AG04449 (cell line): Measurements from ENCODE around the gene CSTPP1.
"Not testable (repeated sequence)": the region's sequence is repeated elsewhere in the genome, so short reads cannot be mapped to it uniquely, and the experiment has no call there.

Experiments
- CTCF ChIA-PET: fragments of 350-600 bp; formaldehyde crosslinking; extraction: SDS; loops from one replicate; lab custom pipeline; 2021; ENCODE audit warnings: antibody characterized with exemption; lab: Yijun Ruan, JAX
- POLR2A ChIA-PET: fragments of 400-600, 350-600 bp; formaldehyde crosslinking; extraction: SDS; loops from one replicate; lab custom pipeline; 2020; ENCODE audit warnings: antibody characterized with exemption, inconsistent platforms; lab: Yijun Ruan, JAX
- DNase-seq: peaks from one replicate; pipeline ENCODE4 v3.0.0-alpha.2; 2010; ENCODE audit warnings: low read depth, low spot score
- H3K4me3 ChIP-seq: 2 replicates; pipeline ENCODE4 v1.5.1; 2011; ENCODE audit warnings: low read depth, mild to moderate bottlenecking, control low read depth, low read length
- CTCF ChIP-seq: IDR thresholded peaks from one replicate; pipeline ENCODE4 v1.5.1; 2011; ENCODE audit warnings: mild to moderate bottlenecking, moderate library complexity, low read length, control low read depth, inconsistent platforms; ENCODE audit not compliant: insufficient read depth; ENCODE audit errors: missing control alignments

Gene CSTPP1

GRCh38 chr11:46984548-46984947 is 48.0 kb downstream of the CSTPP1 start:
- ChIA-PET CTCF (interaction anchor here (0.8 kb wide), 1 partner anchor 16 kb away, joined by 5 read pairs; no protein-coding TSS in a partner anchor), POLR2A (no interaction called here)
- DNase-seq: no peak
- TF ChIP-seq CTCF: no peak
- no peak overlapping the region for H3K4me3 ChIP-seq

- H3K4me3 ChIP-seq: no peak overlapping the region
- POLR2A ChIA-PET: no interaction called here
- CTCF ChIA-PET: no interaction called here
These were observed 48.4 kb downstream of the CSTPP1 start for GRCh38 chr11:46984987-46985386.

GRCh38 chr11:46987183-46987582 is 50.6 kb downstream of the CSTPP1 start:
- DNase-seq: no peak
- no peak for TF ChIP-seq CTCF
- H3K4me3 ChIP-seq: no peak overlapping the region
- ChIA-PET POLR2A (no interaction called here), CTCF (interaction anchor here (1.0 to 1.2 kb wide), 2 partner anchors 13 to 174 kb away, joined by 3 read pairs; no protein-coding TSS in a partner anchor)

More at GRCh38 chr11:46984987-46985386, 48.4 kb downstream of the CSTPP1 start:
- no peak for DNase-seq
- no peak for TF ChIP-seq CTCF

DNA sequence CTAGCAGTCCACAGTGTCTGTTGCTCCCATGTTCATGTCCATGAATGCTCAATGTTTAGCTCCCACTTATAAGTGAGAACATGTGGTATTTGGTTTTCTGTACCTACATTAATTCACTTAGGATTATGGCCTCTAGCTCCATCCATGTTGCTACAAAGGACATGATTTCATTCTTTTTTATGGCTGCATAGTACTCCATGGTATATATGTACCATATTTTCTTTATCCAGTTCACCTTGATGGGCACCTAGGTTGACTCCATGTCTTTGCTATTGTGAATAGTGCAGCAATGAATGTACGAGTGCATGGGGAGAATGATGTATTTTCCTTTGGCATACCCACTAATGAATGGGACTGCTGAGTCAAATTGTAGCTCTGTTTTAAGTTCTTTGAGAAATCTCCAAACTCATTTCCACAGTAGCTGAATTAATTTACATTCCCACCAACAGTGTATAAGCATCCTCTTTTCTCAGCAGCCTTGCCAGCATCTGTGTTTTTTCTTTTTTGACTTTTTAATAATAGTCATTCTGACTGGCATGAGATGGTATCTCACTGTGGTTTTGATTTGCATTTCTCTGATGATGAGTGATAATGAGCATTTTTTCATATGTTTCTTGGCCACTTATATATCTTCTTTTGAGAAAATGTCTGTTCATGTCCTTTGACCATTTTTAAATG is 53.4 kb downstream of the CSTPP1 start:
- POLR2A ChIA-PET, H3K4me3 ChIP-seq, DNase-seq: not testable (repeated sequence)
- CTCF ChIA-PET: interaction anchor here (1.2 to 1.4 kb wide), 2 partner anchors 10 to 16 kb away, joined by 3 to 4 read pairs; no protein-coding TSS in a partner anchor

GRCh38 chr11:46991391-46991790 is 54.8 kb downstream of the CSTPP1 start:
- no peak for TF ChIP-seq CTCF
- no peak for DNase-seq
- no peak overlapping the region for H3K4me3 ChIP-seq
- POLR2A ChIA-PET: no interaction called here
- CTCF ChIA-PET: no interaction called here

- POLR2A ChIA-PET, CTCF ChIA-PET, DNase-seq, H3K4me3 ChIP-seq: not testable (repeated sequence)
These were observed 55.8 kb downstream of the CSTPP1 start for GRCh38 chr11:46992386-46992785.

DNA sequence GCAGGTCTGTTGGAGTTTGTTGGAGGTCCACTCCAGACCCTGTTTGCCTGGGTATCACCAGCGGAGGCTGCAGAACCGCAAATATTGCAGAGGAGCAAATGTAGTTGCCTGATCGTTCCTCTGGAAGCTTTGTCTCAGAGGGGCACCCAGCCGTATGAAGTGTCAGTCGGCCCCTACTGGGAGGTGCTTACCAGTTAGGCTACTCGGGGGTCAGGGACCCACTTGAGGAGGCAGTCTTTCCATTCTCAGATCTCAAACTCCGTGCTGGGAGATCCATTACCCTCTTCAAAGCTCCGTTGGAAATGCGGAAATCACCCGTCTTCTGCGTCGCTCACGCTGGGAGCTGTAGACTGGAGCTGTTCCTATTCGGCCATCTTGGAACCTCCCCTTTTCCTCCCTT is 61.2 kb downstream of the CSTPP1 start:
- DNase-seq, H3K4me3 ChIP-seq: not testable (repeated sequence)
- POLR2A ChIA-PET: interaction anchor here (0.6 kb wide), 1 partner anchor 81 kb away, joined by 3 read pairs; no protein-coding TSS in a partner anchor
- CTCF ChIA-PET: interaction anchor here (1.0 kb wide), 1 partner anchor 49 kb away, joined by 3 read pairs; no protein-coding TSS in a partner anchor

DNA sequence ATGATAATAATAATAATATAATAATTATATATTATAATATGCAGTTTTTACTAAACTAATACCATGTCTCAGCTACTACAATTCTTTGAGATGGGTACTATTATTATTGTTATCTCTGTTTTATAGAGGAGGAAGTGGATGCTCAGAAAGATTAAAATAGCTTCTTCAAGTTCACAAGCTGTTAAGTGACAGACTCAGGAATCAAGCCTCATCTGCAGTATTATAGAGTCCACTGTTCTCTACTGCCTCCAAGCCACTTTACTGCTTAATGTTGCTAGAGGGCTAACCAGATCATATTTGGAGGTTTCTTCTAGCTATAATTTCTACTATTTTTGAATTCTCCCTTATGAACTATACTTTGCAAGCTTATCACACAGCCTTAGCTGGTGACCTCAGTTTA is 62.7 kb downstream of the CSTPP1 start:
- no peak overlapping the region for H3K4me3 ChIP-seq
- POLR2A ChIA-PET: no interaction called here
- TF ChIP-seq CTCF: no peak
- CTCF ChIA-PET: interaction anchor here (1.2 to 1.5 kb wide), 3 partner anchors 9 to 21 kb away, joined by 3 to 4 read pairs (median 3); no protein-coding TSS in a partner anchor
- no peak for DNase-seq
